Stimulated activated CD4-positive, alpha-beta T cell treated with anti-CD3 and anti-CD28 coated beads, Interleukin-4, amount 100 ng/mL, for 1 hour (primary cell): ENCODE results near the gene VGLL2.

Experiments
- DNase-seq: peaks from one replicate; pipeline ENCODE4 v3.0.0-alpha.2; 2020

Gene VGLL2

GRCh38 chr6:117270055-117270842 is 4.9 kb downstream of the VGLL2 start:
- DNase-seq: no peak

GRCh38 chr6:117270843-117271507 is 5.6 kb downstream of the VGLL2 start:
- DNase-seq: no peak

GRCh38 chr6:117272032-117272866 is 6.9 kb downstream of the VGLL2 start:
- no peak for DNase-seq

- no peak for DNase-seq
Observed at GRCh38 chr6:117272891-117273290, 7.5 kb downstream of the VGLL2 start.

GRCh38 chr6:117275205-117275604 is 9.8 kb downstream of the VGLL2 start:
- no peak for DNase-seq

- DNase-seq: no peak
Observed at GRCh38 chr6:117275711-117276110, 10.4 kb downstream of the VGLL2 start.

- no peak for DNase-seq
Observed at GRCh38 chr6:117276778-117277316, 11.5 kb downstream of the VGLL2 start.

GRCh38 chr6:117280922-117281321 is 15.6 kb downstream of the VGLL2 start:
- DNase-seq: no peak

- no peak for DNase-seq
Observed at GRCh38 chr6:117288083-117288715, 22.8 kb downstream of the VGLL2 start.

- DNase-seq: no peak
Observed at GRCh38 chr6:117290173-117290846, 25.0 kb downstream of the VGLL2 start.

GRCh38 chr6:117298941-117299340 is 33.6 kb downstream of the VGLL2 start:
- no peak for DNase-seq

- no peak for DNase-seq
Observed at GRCh38 chr6:117303323-117303722, 38.0 kb downstream of the VGLL2 start.

- no peak for DNase-seq
Observed at GRCh38 chr6:117304446-117304845, 39.1 kb downstream of the VGLL2 start.

GRCh38 chr6:117306227-117306790 is 41.0 kb downstream of the VGLL2 start:
- DNase-seq: no peak

GRCh38 chr6:117307655-117308054 is 42.3 kb downstream of the VGLL2 start:
- no peak for DNase-seq

GRCh38 chr6:117309069-117309468 is 43.7 kb downstream of the VGLL2 start:
- no peak for DNase-seq

GRCh38 chr6:117309611-117310010 is 44.3 kb downstream of the VGLL2 start:
- DNase-seq: no peak

GRCh38 chr6:117311310-117311709 is 46.0 kb downstream of the VGLL2 start:
- no peak for DNase-seq

- DNase-seq: no peak
Observed at GRCh38 chr6:117311726-117312125, 46.4 kb downstream of the VGLL2 start.

GRCh38 chr6:117317261-117317660 is 51.9 kb downstream of the VGLL2 start:
- DNase-seq: no peak
